A673 (cell line): ENCODE measurements around the gene MRFAP1. TPM values are rescaled to one million over a fixed set of nuclear protein-coding genes. Genes with fewer than 3 reads are reported as not detected.

ENCODE experiments used
- BruUV-seq: library from RNA; stranded (reverse); fragments of 400-500 nt; replicated peaks from 2 replicates; lab custom pipeline; 2021; lab: Mats Ljungman, UMichigan
- CTCF ChIA-PET: fragments of 300-600 bp; sonication (Branson Sonifier 250); formaldehyde crosslinking; loops from one replicate; lab custom pipeline; 2022; ENCODE audit warnings: antibody characterized with exemption; lab: Charles Lee
- POLR2A ChIA-PET: fragments of 300-600 bp; sonication (Branson Sonifier 250); formaldehyde crosslinking; loops from one replicate; lab custom pipeline; 2022; ENCODE audit warnings: antibody characterized with exemption; ENCODE audit not compliant: low non-redundant PET; lab: Charles Lee
- DNase-seq: peaks from one replicate; pipeline ENCODE4 v3.0.0-alpha.2; 2015; ENCODE audit warnings: low spot score
- H3K27ac ChIP-seq: fragments of 200-600 bp; sonication (generic); 2 replicates; pipeline ENCODE4 v1.5.1; 2016; ENCODE audit warnings: mixed run types, low read depth, mild to moderate bottlenecking, mixed read lengths, antibody characterized with exemption, low read length; ENCODE audit not compliant: poor library complexity, severe bottlenecking
- H3K27me3 ChIP-seq: fragments of 200-600 bp; sonication (generic); replicated peaks from 2 replicates; pipeline ENCODE4 v1.6.1; 2017; ENCODE audit warnings: mixed run types, low read depth, mild to moderate bottlenecking, mixed read lengths, antibody characterized with exemption, low read length; ENCODE audit not compliant: insufficient read depth, poor library complexity
- H3K36me3 ChIP-seq: fragments of 200-600 bp; sonication (generic); 2 replicates; pipeline ENCODE4 v1.6.1; 2016; ENCODE audit warnings: mixed run types, mild to moderate bottlenecking, mixed read lengths, antibody characterized with exemption, low read length; ENCODE audit not compliant: insufficient read depth, poor library complexity, severe bottlenecking
- H3K4me1 ChIP-seq: fragments of 200-600 bp; sonication (generic); 2 replicates; pipeline ENCODE4 v1.6.1; 2017; ENCODE audit warnings: mixed run types, mild to moderate bottlenecking, mixed read lengths, antibody characterized with exemption, low read length; ENCODE audit not compliant: insufficient read depth, poor library complexity, severe bottlenecking
- H3K4me3 ChIP-seq: fragments of 200-600 bp; sonication (generic); 2 replicates; pipeline ENCODE4 v1.5.1; 2016; ENCODE audit warnings: low read depth, mixed run types, mild to moderate bottlenecking, mixed read lengths, low read length; ENCODE audit not compliant: poor library complexity, severe bottlenecking
- H3K9me3 ChIP-seq: fragments of 200-600 bp; sonication (generic); 2 replicates; pipeline ENCODE4 v1.6.1; 2016; ENCODE audit warnings: mixed run types, low read depth, mild to moderate bottlenecking, mixed read lengths, antibody characterized with exemption, low read length; ENCODE audit not compliant: poor library complexity, severe bottlenecking
- EZH2 ChIP-seq: fragments of 200-600 bp; sonication (generic); IDR thresholded peaks from 2 replicates; pipeline ENCODE4 v1.6.1; 2017; ENCODE audit warnings: borderline replicate concordance, low read depth, mild to moderate bottlenecking, mixed read lengths, antibody characterized with exemption, low read length; ENCODE audit not compliant: poor library complexity, severe bottlenecking
- intact Hi-C: fragments of 100-400 bp; cut with micrococcal nuclease; formaldehyde crosslinking; loops from one replicate; pipeline ENCODE4 v1.10.0; 2022; ENCODE audit not compliant: unreplicated experiment
- total RNA-seq: library from RNA; stranded (reverse); gene quantifications from 2 replicates; pipeline ENCODE4 v1.2.3, GENCODE V29; 2021
- TF ChIP-seq, protein P1 (sequence below): fragments of 300-800, 200-600 bp; sonication (generic); conservative IDR thresholded peaks from 2 replicates; pipeline ENCODE4 v1.5.1; 2017; ENCODE audit warnings: low read depth, mild to moderate bottlenecking, antibody characterized with exemption, low read length, moderate library complexity, mixed read lengths

The MRFAP1 gene
- total RNA-seq, 1 experiment from 2014 or later, result 402 TPM

- DNase-seq, result no peak
- no peaks in the 10 kb centered on the region for H3K27me3 ChIP-seq
- ChIA-PET CTCF (no interaction called here), POLR2A (no interaction called here)
- TF ChIP-seq, protein P1, sequence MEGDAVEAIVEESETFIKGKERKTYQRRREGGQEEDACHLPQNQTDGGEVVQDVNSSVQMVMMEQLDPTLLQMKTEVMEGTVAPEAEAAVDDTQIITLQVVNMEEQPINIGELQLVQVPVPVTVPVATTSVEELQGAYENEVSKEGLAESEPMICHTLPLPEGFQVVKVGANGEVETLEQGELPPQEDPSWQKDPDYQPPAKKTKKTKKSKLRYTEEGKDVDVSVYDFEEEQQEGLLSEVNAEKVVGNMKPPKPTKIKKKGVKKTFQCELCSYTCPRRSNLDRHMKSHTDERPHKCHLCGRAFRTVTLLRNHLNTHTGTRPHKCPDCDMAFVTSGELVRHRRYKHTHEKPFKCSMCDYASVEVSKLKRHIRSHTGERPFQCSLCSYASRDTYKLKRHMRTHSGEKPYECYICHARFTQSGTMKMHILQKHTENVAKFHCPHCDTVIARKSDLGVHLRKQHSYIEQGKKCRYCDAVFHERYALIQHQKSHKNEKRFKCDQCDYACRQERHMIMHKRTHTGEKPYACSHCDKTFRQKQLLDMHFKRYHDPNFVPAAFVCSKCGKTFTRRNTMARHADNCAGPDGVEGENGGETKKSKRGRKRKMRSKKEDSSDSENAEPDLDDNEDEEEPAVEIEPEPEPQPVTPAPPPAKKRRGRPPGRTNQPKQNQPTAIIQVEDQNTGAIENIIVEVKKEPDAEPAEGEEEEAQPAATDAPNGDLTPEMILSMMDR, result no peak
- TF ChIP-seq EZH2, result no peak
- no peaks in the 10 kb centered on the region for H3K9me3 ChIP-seq
- intact Hi-C loops, result no loop called here
- H3K27ac ChIP-seq, result no peak overlapping the region
- H3K4me1 ChIP-seq, result no peaks in the 10 kb centered on the region
- H3K4me3 ChIP-seq, result no peak overlapping the region
- BruUV-seq, result no TSS peak
- H3K36me3 ChIP-seq, result no peaks in the 10 kb centered on the region
Measured at GRCh38 chr4:6619466-6620255, 20.8 kb upstream of the MRFAP1 start.

DNA sequence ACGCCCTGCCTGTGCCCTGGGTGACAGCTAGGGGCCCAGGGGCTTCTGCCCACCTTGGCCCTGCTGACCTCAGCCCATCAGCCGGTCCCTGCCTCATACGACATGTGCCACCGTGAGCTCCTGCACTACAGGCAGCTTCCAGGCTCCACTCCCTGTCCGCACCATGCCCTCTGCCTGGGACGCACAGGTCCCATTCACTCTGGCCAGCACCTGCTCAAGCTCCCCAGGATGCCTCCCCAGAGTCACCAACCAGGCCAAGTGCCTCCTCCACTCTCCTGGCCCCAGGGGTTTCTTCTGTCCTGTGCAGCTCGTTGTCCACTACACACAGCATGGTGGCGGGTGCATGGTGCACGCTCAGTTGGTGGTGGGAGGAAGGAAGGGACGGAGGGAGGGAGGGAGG, 20.2 kb upstream of the MRFAP1 start:
- DNase-seq, result no peak
- Histone ChIP-seq H3K9me3 (no peaks in the 10 kb centered on the region), H3K4me1 (no peaks in the 10 kb centered on the region), H3K36me3 (no peaks in the 10 kb centered on the region), H3K27ac (no peak overlapping the region), H3K27me3 (no peaks in the 10 kb centered on the region), H3K4me3 (no peak overlapping the region)
- ChIA-PET CTCF (no interaction called here), POLR2A (no interaction called here)
- intact Hi-C loops, result no loop called here
- no TSS peak for BruUV-seq
- no peak for TF ChIP-seq EZH2
- TF ChIP-seq, protein P1, result no peak

GRCh38 chr4:6620891-6621555, 19.5 kb upstream of the MRFAP1 start:
- Histone ChIP-seq H3K27me3 (no peaks in the 10 kb centered on the region), H3K4me1 (no peaks in the 10 kb centered on the region), H3K9me3 (no peaks in the 10 kb centered on the region), H3K27ac (no peak overlapping the region), H3K4me3 (no peak overlapping the region), H3K36me3 (no peaks in the 10 kb centered on the region)
- DNase-seq, result no peak
- intact Hi-C loops, result no loop called here
- ChIA-PET CTCF (no interaction called here), POLR2A (no interaction called here)
- no TSS peak for BruUV-seq
- TF ChIP-seq, protein P1, result no peak
- TF ChIP-seq EZH2, result no peak
